Cardiac fibroblast (primary cell): ENCODE results near the gene DIAPH2.

ENCODE experiments used
- DNase-seq, 2 donors: peaks; one replicate each; pipeline versions ENCODE4 v3.0.0 to v3.0.0-alpha.2; 2010; ENCODE audit warnings: low read depth in 2 of 2
- H3K4me3 ChIP-seq, 2 donors: replicated peaks in 1 of 2; 1 replicate in 1 of 2; 2 replicates in 1 of 2; pipeline ENCODE4 v1.5.1; 2011; ENCODE audit warnings: low read depth in 2 of 2, low read length in 2 of 2, mild to moderate bottlenecking in 2 of 2, moderate library complexity in 1 of 2
- CTCF ChIP-seq: IDR thresholded peaks from one replicate; pipeline ENCODE4 v1.5.1; 2011; ENCODE audit warnings: low read depth, mild to moderate bottlenecking, low read length, inconsistent platforms

The DIAPH2 gene

DNA sequence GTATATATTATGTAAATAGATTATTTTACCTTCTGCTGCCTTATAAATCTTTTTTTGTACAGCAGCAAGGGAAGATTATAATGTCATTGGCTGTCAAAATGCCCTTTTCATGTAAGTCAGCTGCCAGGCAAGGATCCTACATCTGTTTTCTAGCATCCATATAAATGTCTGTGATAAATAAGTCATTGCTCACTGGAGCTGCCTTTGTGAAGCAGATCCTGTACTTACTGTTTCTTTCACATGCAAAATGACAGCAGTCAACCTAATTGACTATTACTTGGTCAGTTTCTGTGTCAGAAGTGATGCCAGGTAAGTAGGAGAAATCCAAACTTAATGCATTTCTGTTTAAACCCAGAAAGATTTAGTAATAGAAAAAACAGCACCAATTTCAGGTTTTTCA, 819.8 kb downstream of the DIAPH2 start:
- no peak for TF ChIP-seq CTCF
- no peak overlapping the region for H3K4me3 ChIP-seq
- no peak for DNase-seq

- DNase-seq: no peak
- TF ChIP-seq CTCF: no peak
- no peak overlapping the region for H3K4me3 ChIP-seq
These were observed 833.1 kb downstream of the DIAPH2 start for GRCh38 chrX:97517763-97518162.

DNA sequence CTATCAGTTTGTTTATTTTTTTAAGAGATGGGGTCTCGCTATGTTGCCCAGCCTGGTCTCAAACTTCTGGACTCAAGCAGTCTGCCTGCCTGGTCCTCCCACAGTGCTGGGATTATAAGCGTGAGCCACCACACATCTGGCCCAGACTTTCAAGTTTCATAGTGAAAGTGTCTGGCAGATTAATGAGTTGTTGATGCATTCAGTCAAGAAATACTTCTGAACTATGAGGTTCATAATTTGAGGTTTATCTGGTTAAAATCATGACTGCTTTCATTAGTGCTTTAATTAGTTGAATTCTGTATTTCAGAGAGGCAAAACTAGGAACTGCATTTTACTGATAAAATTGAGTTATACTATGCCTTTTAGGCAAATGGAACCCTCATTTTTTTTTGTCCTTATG, 837.7 kb downstream of the DIAPH2 start:
- no peak overlapping the region for H3K4me3 ChIP-seq
- TF ChIP-seq CTCF: no peak
- DNase-seq: no peak

GRCh38 chrX:97524340-97524739, 839.7 kb downstream of the DIAPH2 start:
- DNase-seq: no peak
- H3K4me3 ChIP-seq: no peak overlapping the region
- no peak for TF ChIP-seq CTCF

- no peak overlapping the region for H3K4me3 ChIP-seq
- peak in 1 of 2 donors; percentile 36 for DNase-seq
- TF ChIP-seq CTCF: no peak
These were observed 840.4 kb downstream of the DIAPH2 start for GRCh38 chrX:97524997-97525396.

DNA sequence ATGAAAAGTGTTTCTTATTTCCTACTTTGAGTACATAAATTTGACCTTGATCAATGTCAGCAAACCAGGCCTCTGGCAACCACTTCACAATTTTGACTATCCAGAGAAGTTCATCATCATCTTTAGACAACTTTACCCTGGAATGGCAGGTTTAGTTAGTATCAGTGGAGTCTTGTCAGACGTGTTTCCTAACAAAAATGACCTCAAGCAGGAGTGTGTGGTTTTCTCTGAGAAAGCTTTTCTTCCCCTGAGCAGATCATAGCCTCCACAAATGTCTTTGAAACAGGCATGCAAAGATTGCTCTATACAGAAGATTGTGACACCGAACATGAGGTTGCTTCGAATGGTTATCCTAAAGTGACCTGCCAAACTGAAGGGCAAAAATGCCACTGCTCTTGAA, 841.3 kb downstream of the DIAPH2 start:
- no peak overlapping the region for H3K4me3 ChIP-seq
- no peak for DNase-seq
- no peak for TF ChIP-seq CTCF

DNA sequence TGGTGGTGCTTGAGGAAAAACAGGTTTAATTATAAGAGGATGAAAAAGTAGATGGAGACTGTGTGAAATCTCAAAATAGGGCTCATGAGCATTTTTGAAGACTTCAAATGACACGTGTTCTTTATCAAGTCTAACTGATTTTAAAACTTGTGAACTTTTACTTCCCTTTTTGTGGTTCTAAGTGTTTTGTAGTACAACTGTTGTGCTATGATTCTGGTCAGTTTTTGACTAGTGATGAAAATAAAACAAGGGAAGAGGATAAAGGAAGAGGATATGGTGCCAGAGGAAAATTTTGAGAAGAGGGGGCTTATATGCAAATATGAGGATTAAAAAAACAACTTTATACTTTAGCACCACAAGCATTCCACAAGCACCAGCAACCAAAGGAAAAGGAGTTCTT, 843.1 kb downstream of the DIAPH2 start:
- no peak overlapping the region for H3K4me3 ChIP-seq
- no peak for TF ChIP-seq CTCF
- DNase-seq: no peak
